Anterior cingulate cortex (tissue), 58 donors: ENCODE data around the gene CFAP70.
"Not testable (repeated sequence)": the region's sequence is repeated elsewhere in the genome, so short reads cannot be mapped to it uniquely, and the experiment has no call there.

Experiments used
- DNase-seq, 58 donors: peaks; one replicate each; lab custom pipeline; 2025; lab: John Stamatoyannopoulos, UW

The CFAP70 gene

GRCh38 chr10:73358331-73359279, at the start of gene CFAP70:
TSS of gene CFAP70 (minus strand) at chr10:73358864. CDS start at chr10:73354796, 4,068 bp downstream.
- peak; percentile 29 to 92 (median 80) for DNase-seq

GRCh38 chr10:73408061-73408460, 49.4 kb upstream of the CFAP70 start:
- DNase-seq, result no peak

- no peak for DNase-seq
These were observed 48.8 kb upstream of the CFAP70 start for GRCh38 chr10:73407495-73407894.

GRCh38 chr10:73406846-73407245, 48.2 kb upstream of the CFAP70 start:
- no peak for DNase-seq

GRCh38 chr10:73405556-73405955, 46.9 kb upstream of the CFAP70 start:
- DNase-seq, result no peak

- no peak for DNase-seq
These were observed 46.0 kb upstream of the CFAP70 start for GRCh38 chr10:73404690-73405089.

GRCh38 chr10:73401636-73402035, 43.0 kb upstream of the CFAP70 start:
- DNase-seq, result no peak

- no peak for DNase-seq
These were observed 40.4 kb upstream of the CFAP70 start for GRCh38 chr10:73399063-73399462.

- DNase-seq, result no peak
These were observed 39.4 kb upstream of the CFAP70 start for GRCh38 chr10:73398024-73398423.

GRCh38 chr10:73394325-73394724, 35.7 kb upstream of the CFAP70 start:
- DNase-seq, result not testable (repeated sequence)

GRCh38 chr10:73388228-73388627, 29.6 kb upstream of the CFAP70 start:
- DNase-seq, result no peak

- DNase-seq, result no peak
These were observed 27.9 kb upstream of the CFAP70 start for GRCh38 chr10:73386583-73386982.

GRCh38 chr10:73379064-73379748, 20.5 kb upstream of the CFAP70 start:
- DNase-seq, result no peak

GRCh38 chr10:73376679-73377078, 18.0 kb upstream of the CFAP70 start:
- no peak for DNase-seq

- peak in 6 of 58 donors; percentile 2 to 64 (median 24) for DNase-seq
These were observed 9.6 kb upstream of the CFAP70 start for GRCh38 chr10:73368238-73368637.

- DNase-seq, result no peak
These were observed 8.0 kb upstream of the CFAP70 start for GRCh38 chr10:73366381-73367298.

- no peak for DNase-seq
These were observed 6.3 kb upstream of the CFAP70 start for GRCh38 chr10:73364964-73365363.

GRCh38 chr10:73359492-73359891, 828 bp upstream of the CFAP70 start:
- no peak for DNase-seq

GRCh38 chr10:73357821-73358220, 843 bp downstream of the CFAP70 start:
- DNase-seq, result no peak

GRCh38 chr10:73357166-73357565, 1.5 kb downstream of the CFAP70 start:
- no peak for DNase-seq
